SU-DHL-6 (cell line): ENCODE measurements around the gene ERO1A.

ENCODE experiments used
- H2AFZ ChIP-seq: fragments of 200-600 bp; sonication (generic); 2 replicates; pipeline ENCODE4 v1.6.1; 2014; ENCODE audit warnings: low read depth, mild to moderate bottlenecking, moderate library complexity, mixed read lengths, antibody characterized with exemption, low read length; ENCODE audit not compliant: severe bottlenecking
- H3F3A ChIP-seq: fragments of 200-600 bp; shearing (Covaris generic); 2 replicates; pipeline ENCODE4 v1.6.0; 2016; ENCODE audit warnings: antibody characterized with exemption, mild to moderate bottlenecking; ENCODE audit not compliant: insufficient read depth
- H3K27ac ChIP-seq: fragments of 200-600 bp; sonication (generic); 2 replicates; pipeline ENCODE4 v1.5.1; 2016; ENCODE audit warnings: low read depth, mild to moderate bottlenecking, low read length, moderate library complexity, mixed read lengths
- H3K27me3 ChIP-seq: fragments of 200-600 bp; sonication (generic), shearing (Covaris generic); 2 replicates; pipeline ENCODE4 v1.6.0; 2014; ENCODE audit warnings: mild to moderate bottlenecking, low read length
- H3K36me3 ChIP-seq: fragments of 200-600 bp; sonication (generic); 2 replicates; pipeline ENCODE4 v1.6.1; 2014; ENCODE audit warnings: mild to moderate bottlenecking, low read length, mixed read lengths
- H3K4me2 ChIP-seq: fragments of 300-600, 200-600 bp; shearing (Covaris generic), sonication (generic); 2 replicates; pipeline ENCODE4 v1.6.0; 2014; ENCODE audit warnings: low read length, low read depth, mild to moderate bottlenecking; ENCODE audit not compliant: poor library complexity, severe bottlenecking
- H3K4me3 ChIP-seq: fragments of 200-600 bp; sonication (generic); 2 replicates; pipeline ENCODE4 v1.5.1; 2014; ENCODE audit warnings: antibody characterized with exemption, low read length, mild to moderate bottlenecking, mixed read lengths; ENCODE audit not compliant: insufficient read depth, poor library complexity, severe bottlenecking
- H3K79me2 ChIP-seq: fragments of 200-600 bp; sonication (generic); 2 replicates; pipeline ENCODE4 v1.6.1; 2014; ENCODE audit warnings: mild to moderate bottlenecking, low read length, moderate library complexity; ENCODE audit not compliant: insufficient read depth
- H3K9ac ChIP-seq: fragments of 200-600 bp; sonication (generic); 2 replicates; pipeline ENCODE4 v1.7.0; 2014; ENCODE audit warnings: mild to moderate bottlenecking, low read length
- H3K9me2 ChIP-seq: fragments of 200-600 bp; sonication (generic); replicated peaks from 2 replicates; pipeline ENCODE4 v1.6.1; 2014; ENCODE audit warnings: low read length; ENCODE audit not compliant: insufficient read depth
- H3K9me3 ChIP-seq: fragments of 200-600 bp; sonication (generic); 2 replicates; pipeline ENCODE4 v1.6.1; 2014; ENCODE audit warnings: low read length, mixed read lengths; ENCODE audit not compliant: insufficient read depth
- H4K20me1 ChIP-seq: fragments of 200-600 bp; sonication (generic); 2 replicates; pipeline ENCODE4 v1.6.1; 2014; ENCODE audit warnings: low read depth, mild to moderate bottlenecking, antibody characterized with exemption, low read length, moderate library complexity, mixed read lengths
- CTCF ChIP-seq: fragments of 200-600 bp; sonication (generic); IDR thresholded peaks from one replicate; pipeline ENCODE4 v1.5.1; 2017; ENCODE audit warnings: antibody characterized with exemption, mild to moderate bottlenecking, low read length, moderate library complexity; ENCODE audit not compliant: insufficient read depth, poor library complexity, severe bottlenecking
- EZH2phosphoT487 ChIP-seq: fragments of 200-600 bp; sonication (generic), shearing (Covaris generic); conservative IDR thresholded peaks from 2 replicates; pipeline ENCODE4 v1.6.1; 2018; ENCODE audit warnings: mild to moderate bottlenecking, antibody characterized with exemption, low read length, moderate library complexity, mixed read lengths

ERO1A gene

GRCh38 chr14:52610187-52610586 lies 85.2 kb downstream of the ERO1A start:
- Histone ChIP-seq H3K79me2 (no peaks in the 10 kb centered on the region), H3K9me2 (no peaks in the 10 kb centered on the region), H3K4me2 (no peak overlapping the region), H3K9me3 (no peaks in the 10 kb centered on the region), H3K27me3 (no peaks in the 10 kb centered on the region), H4K20me1 (no peaks in the 10 kb centered on the region), H3F3A (no peaks in the 10 kb centered on the region), H3K9ac (no peak overlapping the region), H3K36me3 (no peaks in the 10 kb centered on the region), H3K4me3 (no peak overlapping the region), H2AFZ (no peak overlapping the region), H3K27ac (no peak overlapping the region)
- TF ChIP-seq CTCF (no peak), EZH2phosphoT487 (no peak)

- Histone ChIP-seq H4K20me1 (no peaks in the 10 kb centered on the region), H3K9me3 (no peaks in the 10 kb centered on the region), H3F3A (no peaks in the 10 kb centered on the region), H3K4me2 (no peak overlapping the region), H3K27me3 (no peaks in the 10 kb centered on the region), H3K27ac (no peak overlapping the region), H3K9me2 (no peaks in the 10 kb centered on the region), H2AFZ (no peak overlapping the region), H3K9ac (no peak overlapping the region), H3K36me3 (no peaks in the 10 kb centered on the region), H3K4me3 (no peak overlapping the region), H3K79me2 (no peaks in the 10 kb centered on the region)
- TF ChIP-seq CTCF (no peak), EZH2phosphoT487 (no peak)
Measured at GRCh38 chr14:52609445-52610044, 85.8 kb downstream of the ERO1A start.

- Histone ChIP-seq H3K4me2 (no peak overlapping the region), H3K79me2 (no peaks in the 10 kb centered on the region), H3K27me3 (no peaks in the 10 kb centered on the region), H3K4me3 (no peak overlapping the region), H3K27ac (no peak overlapping the region), H3K9me3 (no peaks in the 10 kb centered on the region), H3K9ac (no peak overlapping the region), H3F3A (peaks cover 2% of the 10 kb centered on the region; the same call in 1 of the 2 replicates), H3K9me2 (no peaks in the 10 kb centered on the region), H4K20me1 (no peaks in the 10 kb centered on the region), H3K36me3 (no peaks in the 10 kb centered on the region), H2AFZ (no peak overlapping the region)
- TF ChIP-seq EZH2phosphoT487, result no peak
- TF ChIP-seq CTCF, result no peak
Measured at GRCh38 chr14:52607061-52607460, 88.3 kb downstream of the ERO1A start.
